GM12878 (cell line): ENCODE results near the gene NEXMIF. TPM values are rescaled to one million over a fixed set of nuclear protein-coding genes. Genes with fewer than 3 reads are reported as not detected.

Source experiments
- ATAC-seq: fragments of 200-7000 bp; cut with Tn5 transposase; 3 replicates; pipeline ENCODE4 v1.9.1; 2020; ENCODE audit warnings: mild to moderate bottlenecking, moderate library complexity
- BruUV-seq: library from RNA; stranded (reverse); fragments of 400-500 nt; replicated peaks from 2 replicates; lab custom pipeline; 2021; lab: Mats Ljungman, UMichigan
- CTCF ChIA-PET: fragments of 300-600 bp; sonication (Branson Sonifier 250); formaldehyde crosslinking; extraction: SDS; loops from one replicate; lab custom pipeline; 2021; ENCODE audit warnings: inconsistent platforms; lab: Yijun Ruan, JAX
- POLR2A ChIA-PET: fragments of 350-600 bp; formaldehyde crosslinking; extraction: SDS; loops from one replicate; lab custom pipeline; 2021; ENCODE audit warnings: inconsistent platforms; lab: Charles Lee
- RAD21 ChIA-PET: fragments of 300-600 bp; sonication (Branson Sonifier 250); formaldehyde crosslinking; loops from one replicate; lab custom pipeline; 2023; ENCODE audit warnings: antibody characterized with exemption; ENCODE audit not compliant: unreplicated experiment; lab: Charles Lee
- SMC1A ChIA-PET: fragments of 300-600 bp; sonication (Branson Sonifier 250); formaldehyde crosslinking; loops from one replicate; lab custom pipeline; 2023; ENCODE audit not compliant: unreplicated experiment, uncharacterized antibody; lab: Charles Lee
- DNase-seq: peaks from one replicate; pipeline ENCODE4 v3.0.0-alpha.2; 2011; ENCODE audit warnings: low read depth, low spot score
- FAIRE-seq: peaks from 3 replicates; lab custom pipeline; 2011; peaks lifted over from hg19 to GRCh38; lab: Jason Lieb, UNC
- H2AFZ ChIP-seq: 2 replicates; pipeline ENCODE4 v1.6.0; 2011; ENCODE audit warnings: low read depth, low read length, control low read depth; ENCODE audit not compliant: control insufficient read depth
- H3K27ac ChIP-seq: 2 replicates; pipeline ENCODE4 v1.5.1; 2011; ENCODE audit warnings: control low read depth; ENCODE audit not compliant: control insufficient read depth, insufficient read depth
- H3K27me3 ChIP-seq, 2 experiments: replicated peaks in 1 of 2; 2 replicates each; pipeline versions ENCODE4 v1.6.0 to v1.6.1; 2011; ENCODE audit warnings: low read length in 1 of 2; ENCODE audit not compliant: control insufficient read depth in 2 of 2, insufficient read depth in 2 of 2
- H3K36me3 ChIP-seq, 2 experiments: 2 replicates each; pipeline ENCODE4 v1.5.1; 2011; ENCODE audit warnings: low read length in 1 of 2; ENCODE audit not compliant: control insufficient read depth in 2 of 2, insufficient read depth in 2 of 2
- H3K4me1 ChIP-seq: 2 replicates; pipeline ENCODE4 v1.6.1; 2011; ENCODE audit warnings: mild to moderate bottlenecking, low read length, moderate library complexity, mixed read lengths; ENCODE audit not compliant: control insufficient read depth, insufficient read depth
- H3K4me2 ChIP-seq: 2 replicates; pipeline ENCODE4 v1.6.0; 2011; ENCODE audit warnings: control low read depth; ENCODE audit not compliant: control insufficient read depth, insufficient read depth
- H3K4me3 ChIP-seq: fragments of 200-600 bp; sonication (generic); 2 replicates; pipeline ENCODE4 v1.5.1; 2016
- H3K79me2 ChIP-seq: 2 replicates; pipeline ENCODE4 v1.6.0; 2011; ENCODE audit warnings: low read length; ENCODE audit not compliant: control insufficient read depth, insufficient read depth
- H3K9ac ChIP-seq: 2 replicates; pipeline ENCODE4 v1.8.0; 2011; ENCODE audit warnings: low read length, control low read depth, mixed read lengths; ENCODE audit not compliant: control insufficient read depth, insufficient read depth
- H3K9me3 ChIP-seq: replicated peaks from 3 replicates; pipeline ENCODE4 v1.5.1; 2011; ENCODE audit warnings: mild to moderate bottlenecking, low read length; ENCODE audit not compliant: control insufficient read depth, insufficient read depth
- H4K20me1 ChIP-seq: 2 replicates; pipeline ENCODE4 v1.6.0; 2011; ENCODE audit not compliant: control insufficient read depth, insufficient read depth
- CHD1 ChIP-seq: IDR thresholded peaks from 2 replicates; pipeline ENCODE4 v1.6.1; 2012; ENCODE audit warnings: low read depth, low read length, improper control_type of control experiment
- CREB1 ChIP-seq: IDR thresholded peaks from 2 replicates; pipeline ENCODE4 v1.6.1; 2012; ENCODE audit warnings: low read depth, mild to moderate bottlenecking, inconsistent platforms
- FOXK2 ChIP-seq: fragments of 450-650 bp; IDR thresholded peaks from 2 replicates; pipeline ENCODE4 v1.6.1; 2017; ENCODE audit warnings: mild to moderate bottlenecking, moderate library complexity
- HDAC6 ChIP-seq: fragments of 200-600 bp; sonication (generic); IDR thresholded peaks from one replicate; pipeline ENCODE4 v1.8.0; 2017; ENCODE audit warnings: antibody characterized with exemption; ENCODE audit not compliant: unreplicated experiment
- KLF5 ChIP-seq: fragments of 450-650 bp; IDR thresholded peaks from 2 replicates; pipeline ENCODE4 v1.6.1; 2014; ENCODE audit warnings: mild to moderate bottlenecking; ENCODE audit not compliant: partially characterized antibody
- POLR2A ChIP-seq: IDR thresholded peaks from 2 replicates; pipeline ENCODE4 v1.6.1; 2011; ENCODE audit warnings: low read depth, mild to moderate bottlenecking, low read length
- RAD21 ChIP-seq: IDR thresholded peaks from 2 replicates; pipeline ENCODE4 v1.6.1; 2011; ENCODE audit warnings: mild to moderate bottlenecking, low read depth, low read length, moderate library complexity; ENCODE audit not compliant: insufficient read depth
- SMC3 ChIP-seq: IDR thresholded peaks from 2 replicates; pipeline ENCODE4 v1.6.1; 2011; ENCODE audit warnings: low read length, improper control_type of control experiment, borderline replicate concordance
- STAT3 ChIP-seq: IDR thresholded peaks from 2 replicates; pipeline ENCODE4 v1.6.1; 2011; ENCODE audit warnings: low read depth, low read length, improper control_type of control experiment
- TARDBP ChIP-seq: IDR thresholded peaks from 2 replicates; pipeline ENCODE4 v1.6.1; 2016; ENCODE audit warnings: borderline replicate concordance
- ZSCAN29 ChIP-seq: fragments of 450-650 bp; IDR thresholded peaks from 2 replicates; pipeline ENCODE4 v1.6.1; 2017; ENCODE audit warnings: mild to moderate bottlenecking, moderate library complexity
- WGBS: methylation state at CpG from one replicate; pipeline ENCODE4 v1.1.6; 2016; ENCODE audit warnings: low lambda C conversion rate; ENCODE audit not compliant: insufficient replicate concordance, insufficient coverage; ENCODE audit errors: missing lambda C conversion rate; 5-methylcytosine and 5-hydroxymethylcytosine counted together
- in situ Hi-C: fragments of 300-500 bp; cut with MboI; formaldehyde crosslinking; loops from 9 replicates; pipeline ENCODE4 v1.14.3; 2018; ENCODE audit warnings: mixed read lengths
- intact Hi-C: fragments of 100-400 bp; cut with micrococcal nuclease; formaldehyde crosslinking; loops from one replicate; pipeline ENCODE4 v1.14.2; 2022; ENCODE audit not compliant: unreplicated experiment
- polyA plus RNA-seq, 11 experiments: library from polyadenylated mRNA; depleted of rRNA in 4 of 11; unstranded in 6 of 11; stranded (reverse) in 5 of 11; fragments of >200 nt; fragmentation: Nextera tagmentation in 4 of 11; fragmentation: Illumina TruSeq in 1 of 11; extraction: Ambion mirVana in 4 of 11; extraction: Trizol in 1 of 11; gene quantifications; 1 replicate in 1 of 11; 2 replicates in 10 of 11; pipeline versions ENCODE4 v1.2.1 to v1.2.3, GENCODE V29; 2011 to 2016; ENCODE audit warnings: inconsistent platforms in 2 of 11, missing spikeins in 2 of 11, low read depth in 1 of 11
- total RNA-seq, 4 experiments: library from RNA; depleted of rRNA in 3 of 4; stranded (reverse); fragments of >200 nt in 3 of 4; fragmentation: Illumina TruSeq in 1 of 4; extraction: Trizol in 1 of 4; gene quantifications; 2 replicates each; pipeline versions ENCODE4 v1.2.1 to v1.2.3, GENCODE V29; 2013 to 2021
- TF ChIP-seq, protein P1 (sequence below): fragments of 450-650 bp; IDR thresholded peaks from 2 replicates; pipeline ENCODE4 v1.6.1; 2017; ENCODE audit warnings: borderline replicate concordance
- TF ChIP-seq, protein P2 (sequence below): fragments of 450-650 bp; formaldehyde crosslinking; IDR thresholded peaks from 2 replicates; pipeline ENCODE4 v1.4.0; 2022; ENCODE audit warnings: mild to moderate bottlenecking, moderate library complexity
- TF ChIP-seq, protein P3 (sequence below): IDR thresholded peaks from 2 replicates; pipeline ENCODE4 v1.6.1; 2012; ENCODE audit warnings: low read depth, low read length, improper control_type of control experiment

The NEXMIF gene
- total and polyA plus RNA-seq, 10 of the 15 experiments (the other 5 are each of a cell fraction or from before 2014, with no cell fraction given): 0.75 to 10.4 (median 4.3) TPM

DNA sequence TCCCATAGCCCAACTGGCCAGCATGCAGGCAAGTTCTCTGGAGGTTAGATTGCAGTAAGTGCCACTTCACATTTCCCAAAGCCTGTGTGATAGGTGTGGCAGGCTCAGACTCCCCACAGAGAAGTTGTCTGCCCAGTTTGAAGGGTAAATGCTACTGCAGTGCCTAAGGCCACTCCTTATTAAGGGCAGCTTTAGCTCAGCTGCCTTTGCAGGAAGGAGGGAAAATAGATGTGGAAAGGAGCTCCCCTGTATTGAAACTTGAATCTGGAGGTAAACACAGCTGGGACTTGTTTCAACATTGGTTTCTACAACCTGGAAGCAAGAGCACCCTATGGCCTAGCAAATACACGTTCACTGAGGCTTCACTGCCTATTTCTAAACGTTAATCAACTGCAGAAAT, 22.4 kb downstream of the NEXMIF start:
- ChIA-PET RAD21 (no interaction called here), CTCF (no interaction called here), POLR2A (interaction anchor here (0.9 kb wide), 1 partner anchor 10 kb away, joined by 3 read pairs; no protein-coding TSS in a partner anchor), SMC1A (interaction anchor here (1.0 to 2.2 kb wide), 5 partner anchors 10 to 119 kb away, joined by 3 to 7 read pairs (median 5); partner anchors contain the start of gene NEXMIF)
- intact Hi-C loops (no loop called here), in situ Hi-C loops (no loop called here)
- Histone ChIP-seq H3K4me3 (no peak overlapping the region), H4K20me1 (no peaks in the 10 kb centered on the region), H3K9me3 (no peaks in the 10 kb centered on the region), H2AFZ (no peak overlapping the region), H3K4me2 (no peak overlapping the region), H3K27me3 (no peaks in the 10 kb centered on the region), H3K27ac (no peak overlapping the region)
- DNase-seq: no peak
- no TSS peak for BruUV-seq
- FAIRE-seq: no peak
- no peak for TF ChIP-seq TARDBP
- no peak for TF ChIP-seq STAT3
- TF ChIP-seq FOXK2: no peak
- no peak for TF ChIP-seq CREB1
- TF ChIP-seq, protein P1, sequence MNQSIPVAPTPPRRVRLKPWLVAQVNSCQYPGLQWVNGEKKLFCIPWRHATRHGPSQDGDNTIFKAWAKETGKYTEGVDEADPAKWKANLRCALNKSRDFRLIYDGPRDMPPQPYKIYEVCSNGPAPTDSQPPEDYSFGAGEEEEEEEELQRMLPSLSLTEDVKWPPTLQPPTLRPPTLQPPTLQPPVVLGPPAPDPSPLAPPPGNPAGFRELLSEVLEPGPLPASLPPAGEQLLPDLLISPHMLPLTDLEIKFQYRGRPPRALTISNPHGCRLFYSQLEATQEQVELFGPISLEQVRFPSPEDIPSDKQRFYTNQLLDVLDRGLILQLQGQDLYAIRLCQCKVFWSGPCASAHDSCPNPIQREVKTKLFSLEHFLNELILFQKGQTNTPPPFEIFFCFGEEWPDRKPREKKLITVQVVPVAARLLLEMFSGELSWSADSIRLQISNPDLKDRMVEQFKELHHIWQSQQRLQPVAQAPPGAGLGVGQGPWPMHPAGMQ: no peak
- TF ChIP-seq, all 136 proteins: peak for 0
- no peaks in the 10 kb centered on the region for H3K36me3 ChIP-seq
- no peaks in the 10 kb centered on the region; the same call in 1 of the 2 replicates for H3K79me2 ChIP-seq
- no peak for ATAC-seq
- WGBS: 0% methylated on average over 2 of the region's 2 CpGs
- H3K4me1 ChIP-seq: no peaks in the 10 kb centered on the region
- H3K9ac ChIP-seq: no peak overlapping the region

DNA sequence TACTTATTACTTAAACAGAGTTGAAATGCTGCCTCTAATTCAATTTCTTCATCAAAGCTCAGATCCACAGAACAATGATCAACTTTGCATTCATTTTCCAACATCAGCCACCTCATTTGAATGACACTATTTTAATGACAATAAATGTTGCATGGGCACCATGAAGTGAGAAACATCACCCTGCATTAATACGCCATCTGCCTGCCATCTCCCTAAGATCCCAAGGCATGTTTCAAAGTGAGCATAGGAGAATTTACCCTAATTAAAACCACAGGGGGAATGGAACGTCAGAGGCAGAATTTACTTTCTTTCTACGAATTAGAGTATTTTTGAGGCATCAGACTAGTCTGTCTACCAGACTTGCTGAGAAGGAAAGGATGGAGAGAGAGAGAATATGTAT, 32.7 kb downstream of the NEXMIF start:
- 34% methylated on average over 3 of the region's 3 CpGs for WGBS
- H3K27me3 ChIP-seq: no peaks in the 10 kb centered on the region
- TF ChIP-seq CHD1: no peak
- TF ChIP-seq KLF5: no peak
- TF ChIP-seq, protein P2, sequence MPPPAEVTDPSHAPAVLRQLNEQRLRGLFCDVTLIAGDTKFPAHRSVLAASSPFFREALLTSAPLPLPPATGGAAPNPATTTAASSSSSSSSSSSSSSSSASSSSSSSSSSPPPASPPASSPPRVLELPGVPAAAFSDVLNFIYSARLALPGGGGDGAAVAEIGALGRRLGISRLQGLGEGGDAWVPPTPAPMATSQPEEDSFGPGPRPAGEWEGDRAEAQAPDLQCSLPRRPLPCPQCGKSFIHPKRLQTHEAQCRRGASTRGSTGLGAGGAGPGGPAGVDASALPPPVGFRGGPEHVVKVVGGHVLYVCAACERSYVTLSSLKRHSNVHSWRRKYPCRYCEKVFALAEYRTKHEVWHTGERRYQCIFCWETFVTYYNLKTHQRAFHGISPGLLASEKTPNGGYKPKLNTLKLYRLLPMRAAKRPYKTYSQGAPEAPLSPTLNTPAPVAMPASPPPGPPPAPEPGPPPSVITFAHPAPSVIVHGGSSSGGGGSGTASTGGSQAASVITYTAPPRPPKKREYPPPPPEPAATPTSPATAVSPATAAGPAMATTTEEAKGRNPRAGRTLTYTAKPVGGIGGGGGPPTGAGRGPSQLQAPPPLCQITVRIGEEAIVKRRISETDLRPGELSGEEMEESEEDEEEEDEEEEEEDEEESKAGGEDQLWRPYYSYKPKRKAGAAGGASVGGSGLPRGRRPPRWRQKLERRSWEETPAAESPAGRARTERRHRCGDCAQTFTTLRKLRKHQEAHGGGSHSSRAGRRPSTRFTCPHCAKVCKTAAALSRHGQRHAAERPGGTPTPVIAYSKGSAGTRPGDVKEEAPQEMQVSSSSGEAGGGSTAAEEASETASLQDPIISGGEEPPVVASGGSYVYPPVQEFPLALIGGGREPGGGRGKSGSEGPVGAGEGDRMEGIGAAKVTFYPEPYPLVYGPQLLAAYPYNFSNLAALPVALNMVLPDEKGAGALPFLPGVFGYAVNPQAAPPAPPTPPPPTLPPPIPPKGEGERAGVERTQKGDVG (CRISPR knock-in tag): no peak
- TF ChIP-seq RAD21: no peak
- TF ChIP-seq HDAC6: no peak
- no peak for TF ChIP-seq SMC3
- TF ChIP-seq POLR2A: no peak
- TF ChIP-seq, protein P3, sequence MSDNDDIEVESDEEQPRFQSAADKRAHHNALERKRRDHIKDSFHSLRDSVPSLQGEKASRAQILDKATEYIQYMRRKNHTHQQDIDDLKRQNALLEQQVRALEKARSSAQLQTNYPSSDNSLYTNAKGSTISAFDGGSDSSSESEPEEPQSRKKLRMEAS: no peak
- no peak for TF ChIP-seq ZSCAN29

More for the DNA sequence above, 32.7 kb downstream of the NEXMIF start:
- SMC1A ChIA-PET: interaction anchor here (1.0 to 2.1 kb wide), 6 partner anchors 10 to 111 kb away, joined by 3 to 8 read pairs (median 4); partner anchors contain the start of gene NEXMIF
- FAIRE-seq (no peak), ATAC-seq (no peak), DNase-seq (no peak)
- CTCF ChIA-PET: interaction anchor here (0.8 to 0.9 kb wide), 2 partner anchors 9 to 28 kb away, joined by 3 to 5 read pairs; no protein-coding TSS in a partner anchor
- no peak overlapping the region; the same call in 1 of the 2 replicates for H3K9ac ChIP-seq
- RAD21 ChIA-PET: interaction anchor here (0.6 to 5.0 kb wide), 3 partner anchors 105 to 269 kb away, joined by 3 to 36 read pairs (median 3); no protein-coding TSS in a partner anchor
- no peak overlapping the region for H2AFZ ChIP-seq
- H3K79me2 ChIP-seq: peaks cover 7% of the 10 kb centered on the region
- no peaks in the 10 kb centered on the region for H4K20me1 ChIP-seq
- BruUV-seq: no TSS peak
- POLR2A ChIA-PET: interaction anchor here (0.9 to 1.1 kb wide), 4 partner anchors 10 to 32 kb away, joined by 3 to 4 read pairs (median 4); no protein-coding TSS in a partner anchor
- no peaks in the 10 kb centered on the region for H3K4me1 ChIP-seq
- in situ Hi-C loops: loop anchor here (5.0 kb wide), 1 partner anchor 110 kb away; no protein-coding TSS in a partner anchor
- H3K27ac ChIP-seq: no peak overlapping the region
- no peaks in the 10 kb centered on the region; a peak in 1 of 4 replicates for H3K36me3 ChIP-seq
- intact Hi-C loops: no loop called here
- no peaks in the 10 kb centered on the region for H3K9me3 ChIP-seq
- no peak overlapping the region for H3K4me2 ChIP-seq
- H3K4me3 ChIP-seq: no peak overlapping the region
